HEK293T (cell line): ENCODE data around the gene TIE1.

ENCODE experiments used
- ARNT ChIP-seq: fragments of 450-650 bp; IDR thresholded peaks from 2 replicates; pipeline ENCODE4 v1.6.1; 2017; ENCODE audit warnings: mild to moderate bottlenecking
- BHLHE40 ChIP-seq: fragments of 450-650 bp; IDR thresholded peaks from 2 replicates; pipeline ENCODE4 v1.6.1; 2016; ENCODE audit warnings: mild to moderate bottlenecking, moderate library complexity, borderline replicate concordance
- CTBP1 ChIP-seq: fragments of 450-650 bp; IDR thresholded peaks from 2 replicates; pipeline ENCODE4 v1.6.1; 2016; ENCODE audit warnings: borderline replicate concordance
- FOXM1 ChIP-seq: fragments of 450-650 bp; IDR thresholded peaks from 2 replicates; pipeline ENCODE4 v1.6.1; 2017; ENCODE audit warnings: mild to moderate bottlenecking, borderline replicate concordance
- PKNOX1 ChIP-seq: fragments of 450-650 bp; IDR thresholded peaks from 2 replicates; pipeline ENCODE4 v1.6.1; 2016
- SP1 ChIP-seq: fragments of 450-650 bp; IDR thresholded peaks from 2 replicates; pipeline ENCODE4 v1.6.1; 2017

DNA sequence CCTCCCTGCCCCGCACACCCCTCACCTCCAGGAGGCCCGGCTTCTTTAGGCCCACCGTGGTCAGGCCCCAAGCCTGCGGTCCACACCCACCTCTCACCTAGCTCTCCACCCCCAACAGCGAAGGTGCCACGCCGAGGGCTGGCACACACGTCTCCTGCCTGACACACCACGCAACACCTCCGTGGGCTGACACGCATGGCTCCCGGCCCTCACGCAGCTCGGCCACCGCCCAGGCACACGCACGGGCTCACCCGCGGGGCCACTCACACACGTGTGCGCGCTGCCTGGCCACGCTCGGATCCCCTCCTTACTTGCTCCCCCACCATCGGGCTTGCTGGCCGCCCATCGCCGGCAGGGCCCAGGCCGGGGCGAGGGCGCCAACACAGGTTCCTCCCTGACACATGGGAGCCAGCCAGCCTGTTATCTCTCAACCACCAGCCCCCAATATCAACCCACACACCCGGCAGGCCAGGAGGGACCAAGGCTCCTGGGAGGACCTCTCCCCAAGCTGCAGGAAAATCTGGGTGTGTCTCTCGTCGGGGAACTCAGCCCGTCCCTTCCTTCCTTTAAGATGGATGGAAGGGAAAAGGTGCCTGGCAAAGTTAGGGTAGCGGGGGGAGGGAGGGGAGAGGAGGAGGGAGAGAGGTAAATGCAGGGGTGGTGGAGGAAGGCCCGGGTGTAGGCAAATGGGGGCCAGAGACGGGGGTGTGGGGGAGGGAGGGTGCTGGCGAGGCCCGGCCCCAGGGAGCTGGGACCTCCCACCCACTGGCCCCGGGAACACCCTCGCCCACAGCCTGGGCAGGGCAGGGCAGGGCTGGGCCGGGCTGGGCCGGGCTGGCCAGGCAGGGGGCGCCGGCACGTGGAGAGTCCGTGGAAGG, 66.5 kb downstream of the TIE1 start:
- no peak for TF ChIP-seq SP1
- TF ChIP-seq CTBP1 = no peak
- no peak for TF ChIP-seq BHLHE40
- no peak for TF ChIP-seq ARNT
- no peak for TF ChIP-seq PKNOX1
- TF ChIP-seq FOXM1 = no peak
